HEK293 (cell line): ENCODE measurements around the gene HS6ST3.

Experiments
- CTCF ChIP-seq: fragments of 450-650 bp; formaldehyde crosslinking; IDR thresholded peaks from 2 replicates; pipeline ENCODE4 v1.5.1; 2016; ENCODE audit warnings: missing biosample characterization, missing genetic modification characterization
- SALL2 ChIP-seq: fragments of 450-650 bp; formaldehyde crosslinking; IDR thresholded peaks from 2 replicates; pipeline ENCODE4 v1.5.0; 2017; ENCODE audit warnings: missing biosample characterization, mild to moderate bottlenecking, missing genetic modification characterization, borderline replicate concordance
- SETDB1 ChIP-seq: IDR thresholded peaks from one replicate; pipeline ENCODE4 v1.6.1; 2017; ENCODE audit warnings: mild to moderate bottlenecking, low read length, moderate library complexity, mixed read lengths; ENCODE audit not compliant: insufficient read length
- SP2 ChIP-seq: fragments of 450-650 bp; formaldehyde crosslinking; IDR thresholded peaks from 2 replicates; pipeline ENCODE4 v1.5.1; 2016; ENCODE audit warnings: missing biosample characterization, missing genetic modification characterization
- YY2 ChIP-seq: fragments of 450-650 bp; formaldehyde crosslinking; IDR thresholded peaks from 2 replicates; pipeline ENCODE4 v1.5.1; 2016; ENCODE audit warnings: missing biosample characterization, missing genetic modification characterization
- ZBTB7A ChIP-seq: fragments of 450-650 bp; formaldehyde crosslinking; IDR thresholded peaks from 2 replicates; pipeline ENCODE4 v1.5.1; 2016; ENCODE audit warnings: low read depth, missing biosample characterization, missing genetic modification characterization
- ZFP41 ChIP-seq: fragments of 450-650 bp; formaldehyde crosslinking; IDR thresholded peaks from 2 replicates; pipeline ENCODE4 v1.5.1; 2016; ENCODE audit warnings: missing biosample characterization, missing genetic modification characterization, borderline replicate concordance
- ZNF404 ChIP-seq: fragments of 450-650 bp; formaldehyde crosslinking; IDR thresholded peaks from 2 replicates; pipeline ENCODE4 v1.5.1; 2017; ENCODE audit warnings: missing biosample characterization, missing genetic modification characterization
- ZNF600 ChIP-seq: fragments of 450-650 bp; formaldehyde crosslinking; IDR thresholded peaks from 2 replicates; pipeline ENCODE4 v1.5.1; 2016; ENCODE audit warnings: missing biosample characterization, missing genetic modification characterization
- ZNF626 ChIP-seq: fragments of 450-650 bp; sonication (Bioruptor Pico); formaldehyde crosslinking; IDR thresholded peaks from 2 replicates; pipeline ENCODE4 v1.5.1; 2018; ENCODE audit warnings: missing biosample characterization, missing genetic modification characterization, inconsistent platforms

- TF ChIP-seq ZBTB7A (no peak), ZNF600 (tag by site-specific recombination) (no peak), ZNF404 (no peak), SETDB1 (no peak), SALL2 (tag by site-specific recombination) (no peak), ZNF626 (no peak), CTCF (tag by site-specific recombination) (no peak), SP2 (tag by site-specific recombination) (no peak), ZFP41 (tag by site-specific recombination) (no peak), YY2 (no peak)
Observed at GRCh38 chr13:96490496-96490989, 400.6 kb downstream of the HS6ST3 start.
